Thoracic aorta (tissue), 2 donors: ENCODE results near the gene NAIP. TPM values are rescaled to one million over a fixed set of nuclear protein-coding genes. Genes with fewer than 3 reads are reported as not detected.
"Not testable (repeated sequence)": the region's sequence is repeated elsewhere in the genome, so short reads cannot be mapped to it uniquely, and the experiment has no call there.

Experiments used
- ATAC-seq: fragments of 150-250 bp; one replicate; pipeline ENCODE4 v1.8.0; 2017; ENCODE audit warnings: low read depth; ENCODE audit not compliant: insufficient number of reproducible peaks, low FRiP score
- DNase-seq: peaks from one replicate; pipeline ENCODE4 v3.0.0-alpha.2; 2020; ENCODE audit warnings: low spot score
- H3K27ac ChIP-seq, 2 donors: fragments of 200-600 bp; sonication (generic); 1 replicate in 1 of 2; 2 replicates in 1 of 2; pipeline ENCODE4 v1.5.1; 2016; ENCODE audit warnings: mild to moderate bottlenecking in 2 of 2, moderate library complexity in 2 of 2
- H3K27me3 ChIP-seq: fragments of 200-600 bp; sonication (generic); replicated peaks from 2 replicates; pipeline ENCODE4 v1.6.0; 2016; ENCODE audit warnings: mild to moderate bottlenecking; ENCODE audit not compliant: insufficient read depth
- H3K36me3 ChIP-seq: fragments of 200-600 bp; sonication (generic); one replicate; pipeline ENCODE4 v1.5.1; 2016
- H3K4me1 ChIP-seq, 2 donors: fragments of 200-600 bp; sonication (generic); 1 replicate in 1 of 2; 2 replicates in 1 of 2; pipeline versions ENCODE4 v1.5.1 to v1.6.0; 2016; ENCODE audit warnings: low read depth in 2 of 2, mild to moderate bottlenecking in 1 of 2; ENCODE audit not compliant: control insufficient read depth in 1 of 2
- H3K4me3 ChIP-seq: fragments of 200-600 bp; sonication (generic); 2 replicates; pipeline ENCODE4 v1.5.1; 2016; ENCODE audit warnings: mild to moderate bottlenecking
- H3K9me3 ChIP-seq: fragments of 200-600 bp; sonication (generic); 2 replicates; pipeline ENCODE4 v1.5.1; 2016
- total RNA-seq, 2 donors: library from RNA; depleted of rRNA; stranded (reverse); fragments of >200 nt; gene quantifications; one replicate each; pipeline versions ENCODE4 v1.1.0 to v1.2.3, GENCODE V29; 2016

NAIP gene
- 10 to 100 TPM; 29.0 to 49.2 TPM for total RNA-seq

- DNase-seq, H3K27ac ChIP-seq, H3K4me3 ChIP-seq, H3K9me3 ChIP-seq, H3K36me3 ChIP-seq, ATAC-seq, H3K4me1 ChIP-seq, H3K27me3 ChIP-seq: not testable (repeated sequence)
Measured at GRCh38 chr5:71025289-71025953, at the start of gene NAIP. Gene NAIP (minus strand): TSS chr5:71025339. CDS start chr5:71012915, 12,424 bp downstream.

GRCh38 chr5:71067262-71067928 lies 42.3 kb upstream of the NAIP start, which contains the start of gene GTF2H2:
Gene GTF2H2 (minus strand): TSS chr5:71067676. CDS start chr5:71062763, 4,913 bp downstream.
- H3K4me3 ChIP-seq, H3K36me3 ChIP-seq, DNase-seq, H3K4me1 ChIP-seq, H3K9me3 ChIP-seq, H3K27me3 ChIP-seq, H3K27ac ChIP-seq: not testable (repeated sequence)
- peak; percentile 64 for ATAC-seq

GRCh38 chr5:71061322-71061721 lies 36.2 kb upstream of the NAIP start:
- not testable (repeated sequence) for H3K27me3 ChIP-seq, DNase-seq, H3K36me3 ChIP-seq, H3K4me1 ChIP-seq, H3K9me3 ChIP-seq, ATAC-seq, H3K27ac ChIP-seq, H3K4me3 ChIP-seq

- not testable (repeated sequence) for DNase-seq, H3K9me3 ChIP-seq, H3K36me3 ChIP-seq, H3K27ac ChIP-seq, H3K4me3 ChIP-seq, H3K27me3 ChIP-seq, ATAC-seq, H3K4me1 ChIP-seq
Measured at GRCh38 chr5:71059426-71059825, 34.3 kb upstream of the NAIP start.

GRCh38 chr5:71044808-71045207 lies 19.7 kb upstream of the NAIP start:
- H3K27ac ChIP-seq, H3K9me3 ChIP-seq, H3K27me3 ChIP-seq, ATAC-seq, H3K4me1 ChIP-seq, DNase-seq, H3K4me3 ChIP-seq, H3K36me3 ChIP-seq: not testable (repeated sequence)

GRCh38 chr5:71044128-71044527 lies 19.0 kb upstream of the NAIP start:
- not testable (repeated sequence) for H3K4me3 ChIP-seq, ATAC-seq, H3K4me1 ChIP-seq, H3K27me3 ChIP-seq, DNase-seq, H3K27ac ChIP-seq, H3K36me3 ChIP-seq, H3K9me3 ChIP-seq

GRCh38 chr5:71031046-71031776 lies 6.1 kb upstream of the NAIP start:
- H3K4me1 ChIP-seq, H3K27me3 ChIP-seq, H3K27ac ChIP-seq, H3K9me3 ChIP-seq, H3K4me3 ChIP-seq, DNase-seq, H3K36me3 ChIP-seq: not testable (repeated sequence)
- ATAC-seq = peak; percentile 27

GRCh38 chr5:71020643-71021042 lies 4.5 kb downstream of the NAIP start:
- not testable (repeated sequence) for H3K4me1 ChIP-seq, H3K36me3 ChIP-seq, H3K27me3 ChIP-seq, H3K9me3 ChIP-seq, ATAC-seq, DNase-seq, H3K4me3 ChIP-seq, H3K27ac ChIP-seq

GRCh38 chr5:71018376-71019005 lies 6.6 kb downstream of the NAIP start:
- ATAC-seq, H3K4me1 ChIP-seq, H3K36me3 ChIP-seq, H3K4me3 ChIP-seq, H3K27me3 ChIP-seq, H3K9me3 ChIP-seq, DNase-seq, H3K27ac ChIP-seq: not testable (repeated sequence)
